Measurements from ENCODE around the gene SLC12A7. TPM values are rescaled to one million over a fixed set of nuclear protein-coding genes. Genes with fewer than 3 reads are reported as not detected.
A peak's percentile ranks its signal among the peaks of the same experiment; 100 is the strongest.

The SLC12A7 gene
- total and polyA plus RNA-seq, 2 of the 13 experiments (the other 11 are each of a cell fraction or from before 2014, with no cell fraction given), result 14.0 to 18.5 TPM

- TF ChIP-seq SP2 (CRISPR knock-in tag; IDR thresholded peaks at IDR 0.05), result no peak
- TF ChIP-seq, protein P1, sequence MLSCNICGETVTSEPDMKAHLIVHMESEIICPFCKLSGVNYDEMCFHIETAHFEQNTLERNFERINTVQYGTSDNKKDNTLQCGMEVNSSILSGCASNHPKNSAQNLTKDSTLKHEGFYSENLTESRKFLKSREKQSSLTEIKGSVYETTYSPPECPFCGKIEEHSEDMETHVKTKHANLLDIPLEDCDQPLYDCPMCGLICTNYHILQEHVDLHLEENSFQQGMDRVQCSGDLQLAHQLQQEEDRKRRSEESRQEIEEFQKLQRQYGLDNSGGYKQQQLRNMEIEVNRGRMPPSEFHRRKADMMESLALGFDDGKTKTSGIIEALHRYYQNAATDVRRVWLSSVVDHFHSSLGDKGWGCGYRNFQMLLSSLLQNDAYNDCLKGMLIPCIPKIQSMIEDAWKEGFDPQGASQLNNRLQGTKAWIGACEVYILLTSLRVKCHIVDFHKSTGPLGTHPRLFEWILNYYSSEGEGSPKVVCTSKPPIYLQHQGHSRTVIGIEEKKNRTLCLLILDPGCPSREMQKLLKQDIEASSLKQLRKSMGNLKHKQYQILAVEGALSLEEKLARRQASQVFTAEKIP (CRISPR knock-in tag; IDR thresholded peaks at IDR 0.05; ENCODE audit: borderline replicate concordance), result no peak
- TF ChIP-seq CC2D1A (CRISPR knock-in tag; IDR thresholded peaks at IDR 0.05), result no peak
- peak; percentile 88 for TF ChIP-seq MED8 (CRISPR knock-in tag; IDR thresholded peaks at IDR 0.05; ENCODE audit: insufficient replicate concordance)
- TF ChIP-seq SP5 (CRISPR knock-in tag; IDR thresholded peaks at IDR 0.05; ENCODE audit: borderline replicate concordance, low read depth), result 0 out of 2 replicates have a peak, but pooled peaks have one; percentile 76
- TF ChIP-seq, protein P2, sequence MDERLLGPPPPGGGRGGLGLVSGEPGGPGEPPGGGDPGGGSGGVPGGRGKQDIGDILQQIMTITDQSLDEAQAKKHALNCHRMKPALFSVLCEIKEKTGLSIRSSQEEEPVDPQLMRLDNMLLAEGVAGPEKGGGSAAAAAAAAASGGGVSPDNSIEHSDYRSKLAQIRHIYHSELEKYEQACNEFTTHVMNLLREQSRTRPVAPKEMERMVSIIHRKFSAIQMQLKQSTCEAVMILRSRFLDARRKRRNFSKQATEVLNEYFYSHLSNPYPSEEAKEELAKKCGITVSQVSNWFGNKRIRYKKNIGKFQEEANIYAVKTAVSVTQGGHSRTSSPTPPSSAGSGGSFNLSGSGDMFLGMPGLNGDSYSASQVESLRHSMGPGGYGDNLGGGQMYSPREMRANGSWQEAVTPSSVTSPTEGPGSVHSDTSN (CRISPR knock-in tag; IDR thresholded peaks at IDR 0.05), result no peak
- 0 out of 2 replicates have a peak, but pooled peaks have one; percentile 19 for TF ChIP-seq CBX5 (CRISPR knock-in tag; IDR thresholded peaks at IDR 0.05; ENCODE audit: borderline replicate concordance)
- TF ChIP-seq TFAP4 (IDR thresholded peaks at IDR 0.05; ENCODE audit: borderline replicate concordance, low read depth), result peak; percentile 85
- TF ChIP-seq ATF4 (CRISPR knock-in tag; IDR thresholded peaks at IDR 0.05), result no peak
- TF ChIP-seq ZBTB40 (IDR thresholded peaks at IDR 0.05), result no peak
- peak; percentile 13; the same call in 1 of the 2 replicates for TF ChIP-seq ZBTB40 (CRISPR knock-in tag; IDR thresholded peaks at IDR 0.05)
- TF ChIP-seq TBX2 (CRISPR knock-in tag; IDR thresholded peaks at IDR 0.05; ENCODE audit: borderline replicate concordance), result peak; percentile 76
- TF ChIP-seq ZC3H13 (CRISPR knock-in tag; IDR thresholded peaks at IDR 0.05), result no peak; the same call in 1 of the 2 replicates
- peak; percentile 76 to 85 for TF ChIP-seq NR2F1 (CRISPR knock-in tag; IDR thresholded peaks at IDR 0.05)
Observed at GRCh38 chr5:1107167-1108022, 4.5 kb downstream of the SLC12A7 start (continued).
